DMS114 treated with DMSO at 0.1 percent for 48 hours (cell line): Measurements from ENCODE around the gene ABCD1.

Source experiments
- DNase-seq: peaks from one replicate; lab custom pipeline; 2025; ENCODE audit not compliant: unreplicated experiment; lab: John Stamatoyannopoulos, UW

Gene ABCD1

GRCh38 chrX:153783378-153784013 lies 58.8 kb downstream of the ABCD1 start:
- no peak for DNase-seq

- no peak for DNase-seq
Observed at GRCh38 chrX:153784325-153784967, 59.8 kb downstream of the ABCD1 start.

GRCh38 chrX:153786669-153787068 lies 62.0 kb downstream of the ABCD1 start:
- DNase-seq: no peak

GRCh38 chrX:153789654-153790053 lies 65.0 kb downstream of the ABCD1 start:
- no peak for DNase-seq

- no peak for DNase-seq
Observed at GRCh38 chrX:153791104-153791852, 66.6 kb downstream of the ABCD1 start.

- DNase-seq: no peak
Observed at GRCh38 chrX:153792368-153792767, 67.7 kb downstream of the ABCD1 start.

GRCh38 chrX:153793291-153793690 lies 68.6 kb downstream of the ABCD1 start:
- DNase-seq: no peak
